ENCODE measurements around the gene SMURF1. TPM values are rescaled to one million over a fixed set of nuclear protein-coding genes. Genes with fewer than 3 reads are reported as not detected.

Gene SMURF1
- polyA plus RNA-seq, 4 donors = 6.3 to 14.8 (median 8.5) TPM

GRCh38 chr7:99128076-99128950 is 15.6 kb downstream of the SMURF1 start:
- H3K27ac ChIP-seq (ENCODE audit: low read depth in 1 of 3, low read length in 2 of 3) = peak overlapping the region in 1 of 3 donors; percentile 47
- 55 to 67% (median 55%) methylated on average over 11 of the region's 11 CpGs for WGBS, 3 donors
- no peaks in the 10 kb centered on the region for H3K27me3 ChIP-seq (ENCODE audit: control insufficient read depth in 3 of 3, insufficient read depth in 3 of 3, low read length in 3 of 3)
- no peaks in the 10 kb centered on the region for H3K9me3 ChIP-seq (ENCODE audit: control insufficient read depth in 2 of 2, insufficient read depth in 1 of 2, low read depth in 1 of 2, low read length in 1 of 2)
- H3K36me3 ChIP-seq (ENCODE audit: control insufficient read depth in 3 of 3, insufficient read depth in 2 of 3, low read depth in 1 of 3, low read length in 3 of 3) = peaks cover 0 to 3% (median 1%) of the 10 kb centered on the region in 3 donors
- H3K4me3 ChIP-seq (ENCODE audit: low read depth in 1 of 3, low read length in 3 of 3) = no peak overlapping the region
- DNase-seq = no peak
- peaks cover 0 to 37% (median 10%) of the 10 kb centered on the region in 3 donors for H3K4me1 ChIP-seq (ENCODE audit: control insufficient read depth in 3 of 3, insufficient read depth in 2 of 3, low read depth in 1 of 3, low read length in 2 of 3)
- FAIRE-seq = no peak

DNA sequence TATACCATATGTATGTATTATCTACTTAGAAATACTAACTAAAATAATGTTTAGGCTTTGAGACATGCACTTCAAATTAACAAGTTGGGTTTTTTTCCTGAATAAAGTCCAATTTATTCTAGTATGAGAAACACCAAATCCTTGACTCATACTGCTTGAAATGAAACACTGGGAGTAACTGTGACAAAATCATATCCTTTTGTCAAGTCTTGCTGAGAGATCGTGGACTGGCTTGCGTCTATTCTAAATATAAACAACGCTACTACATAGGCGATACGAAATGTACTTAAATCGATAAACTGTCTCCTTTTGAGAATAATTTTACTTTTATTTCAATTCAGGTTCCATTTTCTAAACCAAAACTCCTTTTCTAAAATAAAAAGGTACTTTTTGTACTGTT is 16.3 kb downstream of the SMURF1 start:
- no peak for DNase-seq
- H3K4me3 ChIP-seq (ENCODE audit: low read depth in 1 of 3, low read length in 3 of 3) = no peak overlapping the region
- 76 to 91% (median 85%) methylated on average over 6 of the region's 6 CpGs for WGBS, 3 donors
- H3K27me3 ChIP-seq (ENCODE audit: control insufficient read depth in 3 of 3, insufficient read depth in 3 of 3, low read length in 3 of 3) = no peaks in the 10 kb centered on the region
- no peaks in the 10 kb centered on the region for H3K9me3 ChIP-seq (ENCODE audit: control insufficient read depth in 2 of 2, insufficient read depth in 1 of 2, low read depth in 1 of 2, low read length in 1 of 2)
- no peak overlapping the region for H3K27ac ChIP-seq (ENCODE audit: low read depth in 1 of 3, low read length in 2 of 3)
- H3K4me1 ChIP-seq (ENCODE audit: control insufficient read depth in 3 of 3, insufficient read depth in 2 of 3, low read depth in 1 of 3, low read length in 2 of 3) = peaks cover 0 to 32% (median 10%) of the 10 kb centered on the region in 3 donors
- peaks cover 0 to 3% (median 0%) of the 10 kb centered on the region in 3 donors for H3K36me3 ChIP-seq (ENCODE audit: control insufficient read depth in 3 of 3, insufficient read depth in 2 of 3, low read depth in 1 of 3, low read length in 3 of 3)
- FAIRE-seq = no peak

DNA sequence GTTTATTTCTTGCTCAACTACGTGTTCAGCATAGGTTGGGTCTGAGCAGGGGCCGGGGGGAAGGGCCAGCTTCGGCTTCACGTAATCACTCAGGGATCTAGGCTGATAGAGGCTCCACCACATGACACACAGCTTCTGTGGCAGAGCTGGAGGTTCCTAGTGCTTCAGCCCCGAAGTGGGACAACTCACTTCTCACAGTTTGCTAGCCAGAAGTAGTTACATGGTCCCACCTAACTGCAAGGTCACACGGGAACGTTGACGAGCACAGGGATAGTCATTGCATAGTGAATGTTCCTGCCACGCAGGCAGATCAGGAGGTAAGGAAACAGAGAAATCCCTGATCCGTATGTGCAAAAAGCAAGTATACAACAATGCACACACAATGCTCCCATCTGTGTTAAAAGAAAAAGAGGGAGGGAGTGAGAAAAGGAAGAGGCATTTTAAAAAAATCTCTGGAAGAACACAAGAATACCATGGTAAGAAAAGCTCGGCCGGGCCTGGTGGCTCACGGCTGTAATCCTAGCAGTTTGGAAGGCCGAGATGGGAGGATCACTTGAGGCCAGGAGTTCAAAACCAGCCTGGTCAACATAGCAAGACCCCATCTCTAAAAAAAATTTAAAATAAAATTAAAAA is 16.9 kb downstream of the SMURF1 start:
- DNase-seq (no peak), FAIRE-seq (no peak)
- WGBS, 3 donors = 75 to 83% (median 76%) methylated on average over 14 of the region's 14 CpGs
- no peak overlapping the region for H3K4me3 ChIP-seq (ENCODE audit: low read depth in 1 of 3, low read length in 3 of 3)
- no peaks in the 10 kb centered on the region for H3K9me3 ChIP-seq (ENCODE audit: control insufficient read depth in 2 of 2, insufficient read depth in 1 of 2, low read depth in 1 of 2, low read length in 1 of 2)
- peak overlapping the region in 1 of 3 donors; percentile 3 for H3K27ac ChIP-seq (ENCODE audit: low read depth in 1 of 3, low read length in 2 of 3)
- H3K4me1 ChIP-seq (ENCODE audit: control insufficient read depth in 3 of 3, insufficient read depth in 2 of 3, low read depth in 1 of 3, low read length in 2 of 3) = peaks cover 0 to 26% (median 10%) of the 10 kb centered on the region in 3 donors
- H3K36me3 ChIP-seq (ENCODE audit: control insufficient read depth in 3 of 3, insufficient read depth in 2 of 3, low read depth in 1 of 3, low read length in 3 of 3) = peaks cover 0 to 3% (median 0%) of the 10 kb centered on the region in 3 donors
- no peaks in the 10 kb centered on the region for H3K27me3 ChIP-seq (ENCODE audit: control insufficient read depth in 3 of 3, insufficient read depth in 3 of 3, low read length in 3 of 3)

DNA sequence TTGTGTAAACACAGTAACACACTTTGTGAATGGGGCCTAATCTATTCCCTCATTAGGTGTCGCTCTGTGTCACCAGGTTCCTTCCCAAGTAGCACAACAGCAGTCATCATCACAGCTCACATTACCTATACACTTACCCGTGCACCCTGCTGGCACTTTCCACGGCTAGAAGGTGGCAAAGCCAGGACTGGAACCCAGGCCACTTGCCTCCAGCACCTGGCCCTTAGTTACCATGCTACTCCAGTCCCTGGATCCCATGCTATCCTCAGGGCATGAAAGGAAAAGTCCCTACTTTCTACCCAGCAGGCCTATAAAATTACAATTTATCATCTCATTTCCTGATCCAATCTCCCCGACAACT is 18.4 kb downstream of the SMURF1 start:
- Histone ChIP-seq H3K4me3 (ENCODE audit: low read depth in 1 of 3, low read length in 3 of 3) (no peak overlapping the region), H3K9me3 (ENCODE audit: control insufficient read depth in 2 of 2, insufficient read depth in 1 of 2, low read depth in 1 of 2, low read length in 1 of 2) (no peaks in the 10 kb centered on the region), H3K27ac (ENCODE audit: low read depth in 1 of 3, low read length in 2 of 3) (peak overlapping the region in 1 of 3 donors; percentile 18), H3K27me3 (ENCODE audit: control insufficient read depth in 3 of 3, insufficient read depth in 3 of 3, low read length in 3 of 3) (no peaks in the 10 kb centered on the region), H3K4me1 (ENCODE audit: control insufficient read depth in 3 of 3, insufficient read depth in 2 of 3, low read depth in 1 of 3, low read length in 2 of 3) (peaks cover 0 to 24% (median 10%) of the 10 kb centered on the region in 3 donors), H3K36me3 (ENCODE audit: control insufficient read depth in 3 of 3, insufficient read depth in 2 of 3, low read depth in 1 of 3, low read length in 3 of 3) (peaks cover 0 to 3% (median 0%) of the 10 kb centered on the region in 3 donors)
- DNase-seq (peak in 1 of 2 donors; percentile 35), FAIRE-seq (no peak)
- 61 to 69% (median 68%) methylated on average over 4 of the region's 4 CpGs for WGBS, 3 donors

- H3K36me3 ChIP-seq (ENCODE audit: control insufficient read depth in 3 of 3, insufficient read depth in 2 of 3, low read depth in 1 of 3, low read length in 3 of 3) = peaks cover 0 to 4% (median 0%) of the 10 kb centered on the region in 3 donors
- WGBS, 3 donors = 86 to 98% (median 93%) methylated on average over 3 of the region's 3 CpGs
- no peak overlapping the region for H3K27ac ChIP-seq (ENCODE audit: low read depth in 1 of 3, low read length in 2 of 3)
- DNase-seq = no peak
- H3K27me3 ChIP-seq (ENCODE audit: control insufficient read depth in 3 of 3, insufficient read depth in 3 of 3, low read length in 3 of 3) = no peaks in the 10 kb centered on the region
- no peak for FAIRE-seq
- no peaks in the 10 kb centered on the region for H3K9me3 ChIP-seq (ENCODE audit: control insufficient read depth in 2 of 2, insufficient read depth in 1 of 2, low read depth in 1 of 2, low read length in 1 of 2)
- no peak overlapping the region for H3K4me3 ChIP-seq (ENCODE audit: low read depth in 1 of 3, low read length in 3 of 3)
- H3K4me1 ChIP-seq (ENCODE audit: control insufficient read depth in 3 of 3, insufficient read depth in 2 of 3, low read depth in 1 of 3, low read length in 2 of 3) = peaks cover 0 to 24% (median 10%) of the 10 kb centered on the region in 3 donors
Observed at GRCh38 chr7:99124751-99125504, 19.0 kb downstream of the SMURF1 start.

DNA sequence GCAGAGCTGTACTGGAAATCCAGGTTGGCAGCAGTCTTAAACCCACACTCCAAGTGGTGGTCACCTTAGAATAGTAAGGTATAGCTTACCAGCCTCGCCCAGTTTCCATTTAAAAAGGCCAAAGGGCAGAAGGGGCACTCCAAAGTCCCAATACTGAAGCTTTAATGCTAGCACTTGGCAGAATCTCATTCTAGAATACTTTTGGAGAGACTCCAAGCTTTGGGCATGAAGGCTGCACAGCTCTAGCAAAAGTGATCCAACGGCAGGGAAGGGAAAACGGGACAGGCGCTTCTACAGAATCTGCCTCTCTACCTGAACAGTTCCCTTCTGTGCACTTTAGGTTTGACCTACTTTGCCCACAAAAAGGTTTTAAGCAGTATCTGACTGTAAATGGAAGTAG is 19.7 kb downstream of the SMURF1 start:
- FAIRE-seq (no peak), DNase-seq (peak in 1 of 2 donors; percentile 53)
- Histone ChIP-seq H3K27ac (ENCODE audit: low read depth in 1 of 3, low read length in 2 of 3) (peak overlapping the region in 1 of 3 donors; percentile 71), H3K36me3 (ENCODE audit: control insufficient read depth in 3 of 3, insufficient read depth in 2 of 3, low read depth in 1 of 3, low read length in 3 of 3) (peaks cover 0 to 5% (median 0%) of the 10 kb centered on the region in 3 donors), H3K27me3 (ENCODE audit: control insufficient read depth in 3 of 3, insufficient read depth in 3 of 3, low read length in 3 of 3) (no peaks in the 10 kb centered on the region), H3K4me3 (ENCODE audit: low read depth in 1 of 3, low read length in 3 of 3) (no peak overlapping the region), H3K9me3 (ENCODE audit: control insufficient read depth in 2 of 2, insufficient read depth in 1 of 2, low read depth in 1 of 2, low read length in 1 of 2) (no peaks in the 10 kb centered on the region), H3K4me1 (ENCODE audit: control insufficient read depth in 3 of 3, insufficient read depth in 2 of 3, low read depth in 1 of 3, low read length in 2 of 3) (peaks cover 0 to 24% (median 10%) of the 10 kb centered on the region in 3 donors)
- WGBS, 3 donors = 52 to 69% (median 53%) methylated on average over 4 of the region's 4 CpGs

DNA sequence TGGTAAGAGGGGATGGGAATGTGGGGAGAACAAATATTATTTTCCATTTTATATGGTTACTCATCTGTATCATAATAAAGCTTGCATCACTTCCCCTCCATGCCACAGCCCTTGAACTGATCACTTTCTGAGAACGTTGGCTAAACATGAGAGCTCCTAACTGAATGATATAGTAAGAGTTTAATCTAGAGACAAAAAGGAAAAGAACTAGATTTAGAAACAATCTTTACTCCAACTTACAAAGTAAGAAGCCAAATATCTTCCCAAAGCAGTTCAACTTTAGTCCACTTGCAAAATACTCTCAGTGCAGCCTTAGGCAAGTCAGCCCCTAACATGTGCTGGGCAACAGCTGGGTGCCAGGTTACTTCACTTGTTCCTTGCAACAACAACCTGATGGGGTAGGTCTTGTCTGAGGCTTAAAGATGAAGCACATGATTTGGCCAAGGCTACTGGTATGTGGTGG is 20.3 kb downstream of the SMURF1 start:
- no peaks in the 10 kb centered on the region for H3K27me3 ChIP-seq (ENCODE audit: control insufficient read depth in 3 of 3, insufficient read depth in 3 of 3, low read length in 3 of 3)
- H3K4me1 ChIP-seq (ENCODE audit: control insufficient read depth in 3 of 3, insufficient read depth in 2 of 3, low read depth in 1 of 3, low read length in 2 of 3) = peaks cover 0 to 24% (median 10%) of the 10 kb centered on the region in 3 donors
- H3K4me3 ChIP-seq (ENCODE audit: low read depth in 1 of 3, low read length in 3 of 3) = no peak overlapping the region
- DNase-seq = no peak
- 20 to 57% (median 44%) methylated on average over 1 of the region's 1 CpG for WGBS, 3 donors
- FAIRE-seq = no peak
- peaks cover 0 to 5% (median 0%) of the 10 kb centered on the region in 3 donors for H3K36me3 ChIP-seq (ENCODE audit: control insufficient read depth in 3 of 3, insufficient read depth in 2 of 3, low read depth in 1 of 3, low read length in 3 of 3)
- H3K27ac ChIP-seq (ENCODE audit: low read depth in 1 of 3, low read length in 2 of 3) = peak overlapping the region in 1 of 3 donors; percentile 71
- no peaks in the 10 kb centered on the region for H3K9me3 ChIP-seq (ENCODE audit: control insufficient read depth in 2 of 2, insufficient read depth in 1 of 2, low read depth in 1 of 2, low read length in 1 of 2)

DNA sequence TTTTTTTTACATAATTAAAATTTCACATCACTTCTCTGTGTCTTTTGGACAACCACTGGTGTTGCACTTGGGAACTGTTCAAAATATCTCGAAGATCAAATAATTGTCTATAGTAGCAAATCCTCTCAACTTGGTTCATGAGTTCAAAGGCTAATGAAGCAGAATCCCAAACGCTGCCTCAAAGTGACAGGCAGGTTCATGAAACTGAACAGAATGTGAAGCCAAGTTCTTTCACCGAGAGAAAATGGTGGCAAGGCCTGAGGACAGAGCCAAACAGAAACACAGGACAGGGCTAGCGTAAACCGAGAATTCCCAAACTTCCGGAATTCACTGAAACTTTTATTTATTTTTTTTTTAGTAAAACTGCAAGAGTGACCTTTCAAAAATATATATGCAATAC is 21.1 kb downstream of the SMURF1 start:
- peaks cover 0 to 5% (median 0%) of the 10 kb centered on the region in 3 donors for H3K36me3 ChIP-seq (ENCODE audit: control insufficient read depth in 3 of 3, insufficient read depth in 2 of 3, low read depth in 1 of 3, low read length in 3 of 3)
- no peak for DNase-seq
- no peak for FAIRE-seq
- no peak overlapping the region for H3K4me3 ChIP-seq (ENCODE audit: low read depth in 1 of 3, low read length in 3 of 3)
- H3K27ac ChIP-seq (ENCODE audit: low read depth in 1 of 3, low read length in 2 of 3) = no peak overlapping the region
- H3K4me1 ChIP-seq (ENCODE audit: control insufficient read depth in 3 of 3, insufficient read depth in 2 of 3, low read depth in 1 of 3, low read length in 2 of 3) = peaks cover 0 to 24% (median 10%) of the 10 kb centered on the region in 3 donors
- H3K27me3 ChIP-seq (ENCODE audit: control insufficient read depth in 3 of 3, insufficient read depth in 3 of 3, low read length in 3 of 3) = no peaks in the 10 kb centered on the region
- 82 to 91% (median 88%) methylated on average over 6 of the region's 6 CpGs for WGBS, 3 donors
- no peaks in the 10 kb centered on the region for H3K9me3 ChIP-seq (ENCODE audit: control insufficient read depth in 2 of 2, insufficient read depth in 1 of 2, low read depth in 1 of 2, low read length in 1 of 2)
